ENCODE results near the gene DEDD. TPM values are rescaled to one million over a fixed set of nuclear protein-coding genes. Genes with fewer than 3 reads are reported as not detected.

DEDD gene
- total RNA-seq, 1 experiment from 2014 or later, result 44.7 TPM

DNA sequence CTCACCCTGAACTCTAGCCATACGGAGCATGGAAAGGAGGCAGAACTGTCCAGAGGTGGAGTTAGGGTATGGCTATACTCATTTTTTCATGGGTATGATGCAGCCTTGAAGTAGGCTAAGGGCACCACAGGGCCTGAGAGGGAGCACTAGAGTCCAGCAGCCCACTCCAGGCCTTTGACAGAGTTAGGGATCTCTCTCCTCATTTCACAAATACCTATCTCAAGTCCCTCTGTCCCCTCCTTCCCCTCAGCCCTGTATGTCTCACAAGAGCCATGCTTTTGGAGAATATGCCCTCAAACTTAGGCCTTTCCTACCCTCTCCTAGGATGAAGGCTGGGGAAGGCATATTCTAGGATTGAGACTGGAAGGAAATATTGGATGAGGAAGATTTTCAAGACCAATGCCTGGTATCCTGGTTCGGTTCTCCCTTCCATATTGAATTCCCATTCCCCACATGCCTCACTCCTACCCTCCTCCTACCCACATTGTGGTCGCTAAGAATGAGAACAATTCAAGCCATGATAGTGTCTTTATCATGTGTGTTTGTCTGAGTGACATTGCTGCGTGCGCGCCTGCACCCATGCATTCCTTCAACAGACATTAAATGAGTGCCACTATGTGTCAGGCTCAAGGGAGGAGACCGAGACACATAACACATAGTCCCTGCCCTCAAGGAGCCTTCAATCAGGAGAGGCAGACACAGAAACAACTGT, 40.5 kb downstream of the DEDD start:
- Histone ChIP-seq H3K23ac (ENCODE audit: insufficient read length, low read depth, low read length) (no peak overlapping the region), H2BK12ac (ENCODE audit: insufficient read length, low read depth, low read length) (no peak overlapping the region), H2AFZ (ENCODE audit: low read length) (no peak overlapping the region), H3K27ac (ENCODE audit: insufficient read length, low read depth, low read length) (no peak overlapping the region), H3K27me3 (ENCODE audit: insufficient read depth, low read length) (no peaks in the 10 kb centered on the region; the same call in 1 of the 2 replicates), H3K23me2 (ENCODE audit: insufficient read length, low read depth, low read length, poor library complexity, severe bottlenecking) (no peaks in the 10 kb centered on the region), H2BK120ac (ENCODE audit: low read depth, low read length, poor library complexity, severe bottlenecking) (no peak overlapping the region), H3K9me3 (ENCODE audit: control insufficient read depth, low read depth, low read length) (no peaks in the 10 kb centered on the region), H3K79me1 (ENCODE audit: insufficient read depth, low read depth, low read length, poor library complexity, severe bottlenecking) (no peaks in the 10 kb centered on the region), H3T11ph (ENCODE audit: low read length) (no peak overlapping the region), H3K4me1 (ENCODE audit: insufficient read depth, low read length) (no peaks in the 10 kb centered on the region), H4K20me1 (ENCODE audit: control insufficient read depth, insufficient read depth, insufficient read length) (no peaks in the 10 kb centered on the region), H3K18ac (ENCODE audit: insufficient read length, low read depth, low read length) (no peak overlapping the region), H3K4me2 (ENCODE audit: insufficient read depth, insufficient read length, low read length) (no peak overlapping the region), H2BK15ac (ENCODE audit: low read depth, low read length) (no peak overlapping the region), H2BK5ac (ENCODE audit: insufficient read length, low read length) (no peak overlapping the region), H4K91ac (ENCODE audit: insufficient read length, low read depth, low read length) (no peak overlapping the region), H3K14ac (ENCODE audit: insufficient read depth, low read length) (no peak overlapping the region), H3K56ac (ENCODE audit: insufficient read length, low read depth, low read length) (no peak overlapping the region), H2BK20ac (ENCODE audit: low read depth, low read length, poor library complexity, severe bottlenecking) (no peak overlapping the region), H4K5ac (ENCODE audit: insufficient read length, low read depth, low read length) (no peak overlapping the region), H4K8ac (replicated peaks; ENCODE audit: insufficient read length, low read depth, low read length) (no peak overlapping the region), H3K4ac (ENCODE audit: low read depth, low read length) (no peak overlapping the region), H2AK5ac (ENCODE audit: insufficient read length, low read length) (no peak overlapping the region), H3K79me2 (ENCODE audit: insufficient read depth, low read length) (no peaks in the 10 kb centered on the region), H3K9ac (ENCODE audit: extremely low read depth, insufficient read length, low read length) (no peak overlapping the region)
- Mint-ChIP-seq H3K36me3 (ENCODE audit: insufficient read depth in 1 of 3, low read depth in 3 of 3) (no peaks in the 10 kb centered on the region), H3K27ac (no peak overlapping the region), H3K9me3 (no peaks in the 10 kb centered on the region), H3K4me1 (peaks cover 6 to 7% of the 10 kb centered on the region in 2 experiments), H3K27me3 (ENCODE audit: low read depth) (peaks cover 11% of the 10 kb centered on the region), H3K4me3 (no peak overlapping the region)
- TF ChIP-seq, protein P1, sequence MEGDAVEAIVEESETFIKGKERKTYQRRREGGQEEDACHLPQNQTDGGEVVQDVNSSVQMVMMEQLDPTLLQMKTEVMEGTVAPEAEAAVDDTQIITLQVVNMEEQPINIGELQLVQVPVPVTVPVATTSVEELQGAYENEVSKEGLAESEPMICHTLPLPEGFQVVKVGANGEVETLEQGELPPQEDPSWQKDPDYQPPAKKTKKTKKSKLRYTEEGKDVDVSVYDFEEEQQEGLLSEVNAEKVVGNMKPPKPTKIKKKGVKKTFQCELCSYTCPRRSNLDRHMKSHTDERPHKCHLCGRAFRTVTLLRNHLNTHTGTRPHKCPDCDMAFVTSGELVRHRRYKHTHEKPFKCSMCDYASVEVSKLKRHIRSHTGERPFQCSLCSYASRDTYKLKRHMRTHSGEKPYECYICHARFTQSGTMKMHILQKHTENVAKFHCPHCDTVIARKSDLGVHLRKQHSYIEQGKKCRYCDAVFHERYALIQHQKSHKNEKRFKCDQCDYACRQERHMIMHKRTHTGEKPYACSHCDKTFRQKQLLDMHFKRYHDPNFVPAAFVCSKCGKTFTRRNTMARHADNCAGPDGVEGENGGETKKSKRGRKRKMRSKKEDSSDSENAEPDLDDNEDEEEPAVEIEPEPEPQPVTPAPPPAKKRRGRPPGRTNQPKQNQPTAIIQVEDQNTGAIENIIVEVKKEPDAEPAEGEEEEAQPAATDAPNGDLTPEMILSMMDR (conservative IDR thresholded peaks at IDR 0.05), result no peak
- no CpG with 5 or more reads among the region's 7 CpGs for WGBS (ENCODE audit: extremely low coverage, insufficient read length, low lambda C conversion rate)
- DNase-seq, result no peak
